K562 (cell line): Measurements from ENCODE around the gene PCCA.

Experiments
- CEBPB ChIP-seq: fragments of 450-650 bp; IDR thresholded peaks from 2 replicates; pipeline ENCODE4 v1.6.1; 2016; ENCODE audit warnings: missing genetic modification characterization, missing compliant biosample characterization
- EP300 ChIP-seq: IDR thresholded peaks from 2 replicates; pipeline ENCODE4 v1.6.1; 2012; ENCODE audit warnings: low read length, improper control_type of control experiment
- KAT2B ChIP-seq: IDR thresholded peaks from one replicate; pipeline ENCODE4 v1.6.1; 2012; ENCODE audit warnings: low read depth, mild to moderate bottlenecking, control low read depth, inconsistent platforms, low read length, moderate library complexity
- SP1 ChIP-seq: sonication (generic); formaldehyde crosslinking; IDR thresholded peaks from 2 replicates; pipeline ENCODE4 v1.8.1; 2022; ENCODE audit warnings: mild to moderate bottlenecking, missing genetic modification reagents
- TEAD4 ChIP-seq, 2 experiments: sonication (generic) in 1 of 2; formaldehyde crosslinking in 1 of 2; IDR thresholded peaks; 2 replicates each; pipeline versions ENCODE4 v1.6.1 to v1.8.0; 2012 to 2022; ENCODE audit warnings: borderline replicate concordance in 1 of 2, inconsistent platforms in 1 of 2, low read length in 1 of 2, mild to moderate bottlenecking in 1 of 2, missing genetic modification reagents in 1 of 2
- TF ChIP-seq, protein P1 (sequence below): sonication (generic); formaldehyde crosslinking; IDR thresholded peaks from 2 replicates; pipeline ENCODE4 v1.5.0; 2020; ENCODE audit warnings: missing genetic modification reagents

DNA sequence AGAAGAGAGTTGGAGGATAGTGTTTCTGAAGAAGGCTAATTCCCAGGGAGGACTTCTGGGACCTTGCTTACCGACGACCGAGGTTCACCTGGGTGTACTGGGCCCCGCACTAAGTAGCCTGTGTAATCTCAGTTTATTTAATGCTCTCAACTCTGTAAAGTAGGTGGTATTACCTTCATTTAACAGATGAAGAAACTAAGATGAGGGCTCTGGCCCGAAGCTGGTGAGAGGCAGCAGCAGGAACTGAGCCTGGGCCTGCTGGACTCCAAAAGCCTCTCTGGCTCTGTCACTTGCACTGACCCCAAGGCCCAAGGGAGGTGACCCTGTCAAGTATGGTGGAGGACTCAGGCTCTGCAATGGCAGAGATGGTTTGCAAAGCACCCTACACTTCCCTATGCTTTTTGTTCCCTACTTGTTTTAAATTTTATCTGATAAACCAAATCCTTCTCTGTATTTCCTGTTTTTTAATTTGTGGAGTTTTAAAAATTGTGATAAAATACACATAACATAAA lies 449.1 kb downstream of the PCCA start:
- no peak for TF ChIP-seq SP1 (CRISPR knock-in tag)
- TF ChIP-seq TEAD4 (IDR thresholded peaks at IDR 0.05; ENCODE audit: low read length): no peak
- no peak for TF ChIP-seq TEAD4 (CRISPR knock-in tag; IDR thresholded peaks at IDR 0.05; ENCODE audit: borderline replicate concordance)
- TF ChIP-seq, protein P1, sequence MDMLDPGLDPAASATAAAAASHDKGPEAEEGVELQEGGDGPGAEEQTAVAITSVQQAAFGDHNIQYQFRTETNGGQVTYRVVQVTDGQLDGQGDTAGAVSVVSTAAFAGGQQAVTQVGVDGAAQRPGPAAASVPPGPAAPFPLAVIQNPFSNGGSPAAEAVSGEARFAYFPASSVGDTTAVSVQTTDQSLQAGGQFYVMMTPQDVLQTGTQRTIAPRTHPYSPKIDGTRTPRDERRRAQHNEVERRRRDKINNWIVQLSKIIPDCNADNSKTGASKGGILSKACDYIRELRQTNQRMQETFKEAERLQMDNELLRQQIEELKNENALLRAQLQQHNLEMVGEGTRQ: no peak
- TF ChIP-seq KAT2B: no peak
- TF ChIP-seq CEBPB: no peak
- TF ChIP-seq EP300: no peak
